ENCODE data around the gene TXNDC11. TPM values are rescaled to one million over a fixed set of nuclear protein-coding genes. Genes with fewer than 3 reads are reported as not detected.

The TXNDC11 gene
- total RNA-seq, 1 donor from 2014 or later = 51.1 TPM

- intact Hi-C loops (cut with micrococcal nuclease) = no loop called here
Observed at GRCh38 chr16:11726008-11726407, 16.6 kb downstream of the TXNDC11 start.

GRCh38 chr16:11725457-11725856, 17.2 kb downstream of the TXNDC11 start:
- intact Hi-C loops (cut with micrococcal nuclease) = no loop called here

GRCh38 chr16:11722468-11722808, 20.2 kb downstream of the TXNDC11 start:
- intact Hi-C loops (cut with micrococcal nuclease) = no loop called here

- intact Hi-C loops (cut with micrococcal nuclease) = no loop called here
Observed at GRCh38 chr16:11721781-11722467, 20.7 kb downstream of the TXNDC11 start.

- intact Hi-C loops (cut with micrococcal nuclease) = no loop called here
Observed at GRCh38 chr16:11719762-11720161, 22.9 kb downstream of the TXNDC11 start.

GRCh38 chr16:11719171-11719570, 23.5 kb downstream of the TXNDC11 start:
- intact Hi-C loops (cut with micrococcal nuclease) = no loop called here

- intact Hi-C loops (cut with micrococcal nuclease) = no loop called here
Observed at GRCh38 chr16:11717811-11718210, 24.8 kb downstream of the TXNDC11 start.

GRCh38 chr16:11716336-11716735, 26.3 kb downstream of the TXNDC11 start:
- intact Hi-C loops (cut with micrococcal nuclease) = no loop called here

- intact Hi-C loops (cut with micrococcal nuclease) = loop anchor here (2.0 kb wide), 1 partner anchor 761 kb away; no protein-coding TSS in a partner anchor
Observed at GRCh38 chr16:11715246-11715947, 27.3 kb downstream of the TXNDC11 start.

- intact Hi-C loops (cut with micrococcal nuclease) = no loop called here
Observed at GRCh38 chr16:11712122-11712521, 30.5 kb downstream of the TXNDC11 start.

GRCh38 chr16:11711662-11712061, 31.0 kb downstream of the TXNDC11 start:
- intact Hi-C loops (cut with micrococcal nuclease) = no loop called here

- intact Hi-C loops (cut with micrococcal nuclease) = no loop called here
Observed at GRCh38 chr16:11708421-11708820, 34.2 kb downstream of the TXNDC11 start.

GRCh38 chr16:11707679-11708197, 34.9 kb downstream of the TXNDC11 start:
- intact Hi-C loops (cut with micrococcal nuclease) = no loop called here

- intact Hi-C loops (cut with micrococcal nuclease) = no loop called here
Observed at GRCh38 chr16:11706180-11706742, 36.4 kb downstream of the TXNDC11 start.

GRCh38 chr16:11705311-11706025, 37.2 kb downstream of the TXNDC11 start:
- intact Hi-C loops (cut with micrococcal nuclease) = no loop called here

GRCh38 chr16:11700264-11701029, 42.2 kb downstream of the TXNDC11 start:
- intact Hi-C loops (cut with micrococcal nuclease) = no loop called here

- intact Hi-C loops (cut with micrococcal nuclease) = no loop called here
Observed at GRCh38 chr16:11699234-11699894, 43.3 kb downstream of the TXNDC11 start.

- intact Hi-C loops (cut with micrococcal nuclease) = no loop called here
Observed at GRCh38 chr16:11698271-11698689, 44.4 kb downstream of the TXNDC11 start.

- intact Hi-C loops (cut with micrococcal nuclease) = no loop called here
Observed at GRCh38 chr16:11697319-11697718, 45.3 kb downstream of the TXNDC11 start.

- intact Hi-C loops (cut with micrococcal nuclease) = no loop called here
Observed at GRCh38 chr16:11696266-11697012, 46.2 kb downstream of the TXNDC11 start.

Data from T-helper 2 cell treated with Interferon-gamma antibody and Interleukin-4, amounts not matched to agents 100 ng/mL and 5 ng/mL, for 36 hours (primary cell).